Activated CD4-positive, alpha-beta T cell treated with anti-CD3 and anti-CD28 coated beads for 36 hours (primary cell): ENCODE results near the gene AMOTL1. TPM values are rescaled to one million over a fixed set of nuclear protein-coding genes. Genes with fewer than 3 reads are reported as not detected.
A peak's percentile ranks its signal among the peaks of the same experiment; 100 is the strongest.
"Not testable (repeated sequence)": the region's sequence is repeated elsewhere in the genome, so short reads cannot be mapped to it uniquely, and the experiment has no call there.

Source experiments
- ATAC-seq: fragments of 200-7000 bp; cut with Tn5 transposase; one replicate; pipeline ENCODE4 v1.10.0; 2021; ENCODE audit warnings: mild to moderate bottlenecking, moderate library complexity
- CTCF ChIA-PET: fragments of 350-600 bp; sonication (Branson Sonifier 250); formaldehyde crosslinking; loops from one replicate; lab custom pipeline; 2021; ENCODE audit warnings: antibody characterized with exemption; lab: Charles Lee
- POLR2A ChIA-PET: fragments of 350-600 bp; sonication (Branson Sonifier 250); formaldehyde crosslinking; loops from one replicate; lab custom pipeline; 2021; ENCODE audit warnings: antibody characterized with exemption, inconsistent platforms; lab: Charles Lee
- DNase-seq: peaks from one replicate; pipeline ENCODE4 v3.0.0-alpha.2; 2020
- H3K27ac Mint-ChIP-seq: one replicate; pipeline ENCODE4 v1.8.0; 2021; ENCODE audit warnings: mixed read lengths
- H3K27me3 Mint-ChIP-seq: one replicate; pipeline ENCODE4 v1.8.0; 2021; ENCODE audit warnings: mixed read lengths
- H3K36me3 Mint-ChIP-seq: one replicate; pipeline ENCODE4 v1.8.0; 2021; ENCODE audit warnings: low read depth, mixed read lengths
- H3K4me1 Mint-ChIP-seq: one replicate; pipeline ENCODE4 v1.8.0; 2021; ENCODE audit warnings: mixed read lengths
- H3K4me3 Mint-ChIP-seq: one replicate; pipeline ENCODE4 v1.8.0; 2021; ENCODE audit warnings: mild to moderate bottlenecking, moderate library complexity, mixed read lengths
- H3K9me3 Mint-ChIP-seq: one replicate; pipeline ENCODE4 v1.8.0; 2021; ENCODE audit warnings: low read depth, mixed read lengths
- intact Hi-C, 2 experiments: fragments of 100-400 bp; cut with DNase I in 1 of 2; cut with micrococcal nuclease in 1 of 2; formaldehyde crosslinking; loops; one replicate each; pipeline versions ENCODE4 v1.14.2 to v1.15.1; 2022 to 2024; cut with DNase I, micrococcal nuclease
- total RNA-seq, 2 experiments: library from RNA; stranded (reverse); gene quantifications; one replicate each; pipeline ENCODE4 v1.2.3, GENCODE V29; 2021

Gene AMOTL1
- total RNA-seq, 2 experiments from 2014 or later, result 1.8 to 2.3 TPM

- ChIA-PET POLR2A (no interaction called here), CTCF (interaction anchor here (0.6 to 2.5 kb wide), 17 partner anchors 8 to 1639 kb away, joined by 3 to 13 read pairs (median 3); no protein-coding TSS in a partner anchor)
- H3K4me3 Mint-ChIP-seq, result no peak overlapping the region
- H3K4me1 Mint-ChIP-seq, result no peaks in the 10 kb centered on the region
- ATAC-seq, result peak; percentile 42
- no peak overlapping the region for H3K27ac Mint-ChIP-seq
- intact Hi-C loops, result loop anchor here (1.0 kb wide), 2 partner anchors 90 to 111 kb away; no protein-coding TSS in a partner anchor
- H3K9me3 Mint-ChIP-seq, result no peaks in the 10 kb centered on the region
- DNase-seq, result no peak
- peaks cover 8% of the 10 kb centered on the region for H3K27me3 Mint-ChIP-seq
- H3K36me3 Mint-ChIP-seq, result no peaks in the 10 kb centered on the region
These were observed 18.3 kb downstream of the AMOTL1 start for GRCh38 chr11:94786264-94787126.

DNA sequence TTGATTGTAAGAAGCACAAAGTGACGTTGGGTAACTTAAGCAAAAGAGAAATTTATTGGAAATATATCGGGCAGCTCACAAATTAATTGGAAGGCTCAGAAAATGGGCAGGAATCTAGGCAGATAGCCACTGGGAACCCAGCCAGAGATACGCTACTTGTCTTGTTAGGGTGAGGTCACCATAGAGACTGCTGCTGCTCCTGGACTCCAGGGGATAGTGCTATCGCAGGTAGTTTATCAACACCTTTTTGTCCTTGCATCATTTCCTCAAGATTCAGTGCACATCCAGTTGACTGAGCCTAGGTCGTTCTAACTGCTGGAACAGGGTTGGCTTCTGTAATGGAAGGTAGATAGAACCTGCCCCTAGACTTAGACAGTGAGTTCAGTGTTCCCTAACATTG lies 19.6 kb downstream of the AMOTL1 start:
- DNase-seq, result no peak
- H3K9me3 Mint-ChIP-seq, result no peaks in the 10 kb centered on the region
- ChIA-PET CTCF (interaction anchor here (0.6 kb wide), 2 partner anchors 129 to 1444 kb away, joined by 3 read pairs; no protein-coding TSS in a partner anchor), POLR2A (no interaction called here)
- intact Hi-C loops, result no loop called here
- no peak overlapping the region for H3K4me3 Mint-ChIP-seq
- ATAC-seq, result no peak
- H3K36me3 Mint-ChIP-seq, result no peaks in the 10 kb centered on the region
- H3K4me1 Mint-ChIP-seq, result no peaks in the 10 kb centered on the region
- H3K27ac Mint-ChIP-seq, result no peak overlapping the region
- H3K27me3 Mint-ChIP-seq, result peaks cover 8% of the 10 kb centered on the region

GRCh38 chr11:94788396-94788795 lies 20.2 kb downstream of the AMOTL1 start:
- no peaks in the 10 kb centered on the region for H3K4me1 Mint-ChIP-seq
- H3K27ac Mint-ChIP-seq, result no peak overlapping the region
- ATAC-seq, result no peak
- POLR2A ChIA-PET, result no interaction called here
- H3K9me3 Mint-ChIP-seq, result no peaks in the 10 kb centered on the region
- H3K4me3 Mint-ChIP-seq, result no peak overlapping the region
- no peaks in the 10 kb centered on the region for H3K36me3 Mint-ChIP-seq
- no peak for DNase-seq
- intact Hi-C loops, result no loop called here
- H3K27me3 Mint-ChIP-seq, result peaks cover 8% of the 10 kb centered on the region
- CTCF ChIA-PET, result interaction anchor here (0.6 to 0.9 kb wide), 4 partner anchors 23 to 1445 kb away, joined by 3 read pairs; no protein-coding TSS in a partner anchor

GRCh38 chr11:94790197-94790596 lies 22.0 kb downstream of the AMOTL1 start:
- Mint-ChIP-seq H3K27ac (no peak overlapping the region), H3K9me3 (no peaks in the 10 kb centered on the region), H3K36me3 (no peaks in the 10 kb centered on the region), H3K4me3 (no peak overlapping the region), H3K4me1 (no peaks in the 10 kb centered on the region), H3K27me3 (peaks cover 8% of the 10 kb centered on the region)
- ATAC-seq, result peak; percentile 33
- intact Hi-C loops, result no loop called here
- ChIA-PET POLR2A (no interaction called here), CTCF (interaction anchor here (0.9 kb wide), 1 partner anchor 8 kb away, joined by 3 read pairs; no protein-coding TSS in a partner anchor)
- DNase-seq, result no peak

DNA sequence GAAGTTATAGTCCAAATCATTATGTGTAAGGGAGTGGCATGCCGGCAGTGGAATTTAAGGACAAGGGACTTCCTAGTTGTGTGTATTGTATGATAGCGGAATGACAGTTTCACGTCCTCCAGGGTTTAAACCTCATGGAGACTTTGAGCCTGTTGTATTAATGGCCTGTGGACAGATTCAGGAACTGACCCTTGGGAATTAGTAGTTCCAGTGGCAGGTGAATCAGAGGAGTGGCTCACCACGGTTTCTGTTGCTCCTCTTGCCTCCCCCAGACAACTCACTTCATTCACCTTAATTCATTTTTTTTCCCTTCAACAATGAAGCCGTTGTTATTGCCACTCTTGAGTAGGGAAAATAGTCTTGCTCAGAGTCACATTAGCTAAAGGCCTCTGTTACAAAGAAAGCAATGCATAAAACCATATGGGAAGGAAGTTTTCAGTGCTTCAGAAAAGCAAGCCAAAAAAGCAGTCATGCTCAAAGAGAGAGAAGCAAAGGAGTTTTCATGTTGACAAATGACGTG lies 22.6 kb downstream of the AMOTL1 start:
- H3K27ac Mint-ChIP-seq, result no peak overlapping the region
- CTCF ChIA-PET, result interaction anchor here (0.9 kb wide), 1 partner anchor 8 kb away, joined by 3 read pairs; no protein-coding TSS in a partner anchor
- no peaks in the 10 kb centered on the region for H3K9me3 Mint-ChIP-seq

GRCh38 chr11:94791216-94791889 lies 23.2 kb downstream of the AMOTL1 start:
- DNase-seq (no peak), ATAC-seq (no peak)
- H3K27me3 Mint-ChIP-seq, result peaks cover 7% of the 10 kb centered on the region
- CTCF ChIA-PET, result no interaction called here
- H3K4me1 Mint-ChIP-seq, result no peaks in the 10 kb centered on the region
- no peak overlapping the region for H3K27ac Mint-ChIP-seq
- intact Hi-C loops, result no loop called here
- POLR2A ChIA-PET, result no interaction called here
- no peak overlapping the region for H3K4me3 Mint-ChIP-seq
- no peaks in the 10 kb centered on the region for H3K36me3 Mint-ChIP-seq
- no peaks in the 10 kb centered on the region for H3K9me3 Mint-ChIP-seq

More for the DNA sequence above, 22.6 kb downstream of the AMOTL1 start:
- ATAC-seq (no peak), DNase-seq (no peak)
- no peak overlapping the region for H3K4me3 Mint-ChIP-seq
- POLR2A ChIA-PET, result no interaction called here
- no peaks in the 10 kb centered on the region for H3K36me3 Mint-ChIP-seq
- peaks cover 7% of the 10 kb centered on the region for H3K27me3 Mint-ChIP-seq
- H3K4me1 Mint-ChIP-seq, result no peaks in the 10 kb centered on the region
- intact Hi-C loops, result no loop called here

- intact Hi-C loops, H3K4me1 Mint-ChIP-seq: not testable (repeated sequence)
These were observed 23.8 kb downstream of the AMOTL1 start for GRCh38 chr11:94791942-94792341.

DNA sequence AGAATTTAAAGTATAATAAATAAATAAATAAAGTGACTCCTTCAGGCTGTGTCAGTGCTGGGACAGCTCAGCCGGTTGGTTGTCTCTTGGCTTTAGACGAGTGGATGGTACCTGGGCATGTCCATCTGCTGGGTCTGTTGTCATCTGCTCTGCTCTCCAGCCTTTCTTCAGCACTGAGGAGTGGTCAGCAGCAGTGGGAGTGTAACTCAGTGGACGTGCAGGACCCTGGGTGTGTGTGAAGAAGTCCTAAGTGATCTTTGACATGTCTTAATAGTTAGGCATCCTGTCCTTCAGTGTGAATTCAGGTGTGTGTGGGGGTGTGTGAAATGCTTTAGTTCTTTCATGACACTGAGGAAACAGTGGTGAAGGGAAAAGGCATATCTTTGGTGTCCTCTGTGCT lies 24.3 kb downstream of the AMOTL1 start:
- no peak overlapping the region for H3K27ac Mint-ChIP-seq
- no peaks in the 10 kb centered on the region for H3K9me3 Mint-ChIP-seq
- no peaks in the 10 kb centered on the region for H3K36me3 Mint-ChIP-seq
- ChIA-PET CTCF (no interaction called here), POLR2A (no interaction called here)
- no peak for ATAC-seq
- no peak overlapping the region for H3K4me3 Mint-ChIP-seq
- intact Hi-C loops, result no loop called here
- no peaks in the 10 kb centered on the region for H3K4me1 Mint-ChIP-seq
- H3K27me3 Mint-ChIP-seq, result peaks cover 5% of the 10 kb centered on the region
- no peak for DNase-seq

More at GRCh38 chr11:94791942-94792341, 23.8 kb downstream of the AMOTL1 start:
- DNase-seq, POLR2A ChIA-PET, H3K4me3 Mint-ChIP-seq, H3K9me3 Mint-ChIP-seq, H3K36me3 Mint-ChIP-seq, CTCF ChIA-PET, H3K27ac Mint-ChIP-seq, ATAC-seq, H3K27me3 Mint-ChIP-seq: not testable (repeated sequence)

- H3K4me3 Mint-ChIP-seq, result no peak overlapping the region
- no peaks in the 10 kb centered on the region for H3K9me3 Mint-ChIP-seq
- H3K36me3 Mint-ChIP-seq, result no peaks in the 10 kb centered on the region
- H3K4me1 Mint-ChIP-seq, result no peaks in the 10 kb centered on the region
- no peak for DNase-seq
- peaks cover 5% of the 10 kb centered on the region for H3K27me3 Mint-ChIP-seq
- no peak for ATAC-seq
- no peak overlapping the region for H3K27ac Mint-ChIP-seq
- POLR2A ChIA-PET, result no interaction called here
- intact Hi-C loops, result no loop called here
- CTCF ChIA-PET, result interaction anchor here (0.9 kb wide), 1 partner anchor 95 kb away, joined by 4 read pairs; no protein-coding TSS in a partner anchor
These were observed 24.8 kb downstream of the AMOTL1 start for GRCh38 chr11:94793002-94793401.

GRCh38 chr11:94793822-94794221 lies 25.7 kb downstream of the AMOTL1 start:
- peaks cover 3% of the 10 kb centered on the region for H3K27me3 Mint-ChIP-seq
- H3K27ac Mint-ChIP-seq, result no peak overlapping the region
- intact Hi-C loops, result no loop called here
- H3K9me3 Mint-ChIP-seq, result no peaks in the 10 kb centered on the region
- ChIA-PET CTCF (interaction anchor here (2.1 kb wide), 1 partner anchor 8 kb away, joined by 6 read pairs; no protein-coding TSS in a partner anchor), POLR2A (interaction anchor here (0.7 kb wide), 1 partner anchor 11 kb away, joined by 3 read pairs; no protein-coding TSS in a partner anchor)
- no peak overlapping the region for H3K4me3 Mint-ChIP-seq
- no peaks in the 10 kb centered on the region for H3K4me1 Mint-ChIP-seq
- H3K36me3 Mint-ChIP-seq, result no peaks in the 10 kb centered on the region
- DNase-seq, result no peak
- ATAC-seq, result no peak
